ENCODE data around the gene C2orf68. TPM values are rescaled to one million over a fixed set of nuclear protein-coding genes. Genes with fewer than 3 reads are reported as not detected.

Gene C2orf68
- total and polyA plus RNA-seq, 12 donors: 14.2 to 47.0 (median 33.7) TPM

- DNase-seq (no peak), ATAC-seq (no peak)
- peak overlapping the region in 9 of 10 donors; percentile 71 to 94 (median 89) for H3K27ac ChIP-seq
- WGBS, 2 donors: 80 to 83% methylated on average over 6 of the region's 6 CpGs
- TF ChIP-seq CTCF (IDR thresholded peaks at IDR 0.05): no peak
- intact Hi-C loops (cut with DNase I): loop anchor here in 4 of 10 donors (5.0 kb wide), 1 partner anchor 39 kb away; the partner anchor contains the start of gene GGCX (in 4 of the 4)
- peaks cover 6 to 61% (median 51%) of the 10 kb centered on the region in 9 donors for H3K4me1 ChIP-seq
- H3K4me3 ChIP-seq: peak overlapping the region in 9 of 10 donors; percentile 64 to 92 (median 75)
- H3K9me3 ChIP-seq: no peaks in the 10 kb centered on the region
- no peaks in the 10 kb centered on the region for H3K27me3 ChIP-seq
- peaks cover 0 to 53% (median 11%) of the 10 kb centered on the region in 9 donors for H3K36me3 ChIP-seq
Observed at GRCh38 chr2:85600951-85601770, 10.7 kb downstream of the C2orf68 start.

GRCh38 chr2:85600235-85600575, 11.7 kb downstream of the C2orf68 start:
- 94 to 95% methylated on average over 3 of the region's 3 CpGs for WGBS, 2 donors
- intact Hi-C loops (cut with DNase I): loop anchor here in 4 of 10 donors (5.0 kb wide), 1 partner anchor 38 kb away; the partner anchor contains the start of gene GGCX (in 4 of the 4)

GRCh38 chr2:85599468-85600234, 12.2 kb downstream of the C2orf68 start:
- intact Hi-C loops (cut with DNase I): loop anchor here in 6 of 10 donors (5.0 kb wide), 1 partner anchor 37 kb away; the partner anchor contains the start of gene GGCX (in 6 of the 6)
- peaks cover 3 to 52% (median 44%) of the 10 kb centered on the region in 9 donors for H3K4me1 ChIP-seq

More at GRCh38 chr2:85600235-85600575, 11.7 kb downstream of the C2orf68 start:
- H3K4me3 ChIP-seq: no peak overlapping the region
- H3K9me3 ChIP-seq: no peaks in the 10 kb centered on the region
- no peak for DNase-seq
- H3K27ac ChIP-seq: peak overlapping the region in 1 of 10 donors; percentile 21
- TF ChIP-seq CTCF (IDR thresholded peaks at IDR 0.05): no peak
- no peak for ATAC-seq
- H3K36me3 ChIP-seq: peaks cover 0 to 45% (median 11%) of the 10 kb centered on the region in 9 donors
- no peaks in the 10 kb centered on the region for H3K27me3 ChIP-seq
- peaks cover 4 to 54% (median 44%) of the 10 kb centered on the region in 9 donors for H3K4me1 ChIP-seq

More at GRCh38 chr2:85599468-85600234, 12.2 kb downstream of the C2orf68 start:
- Histone ChIP-seq H3K36me3 (peaks cover 0 to 45% (median 11%) of the 10 kb centered on the region in 9 donors), H3K27ac (peak overlapping the region in 1 of 10 donors; percentile 21), H3K4me3 (no peak overlapping the region), H3K27me3 (no peaks in the 10 kb centered on the region), H3K9me3 (no peaks in the 10 kb centered on the region)
- ATAC-seq (no peak), DNase-seq (no peak)
- WGBS, 2 donors: 72 to 73% methylated on average over 17 of the region's 17 CpGs
- TF ChIP-seq CTCF (IDR thresholded peaks at IDR 0.05): no peak
